Lower leg skin (tissue), 3 donors: ENCODE measurements around the gene CENPP.

Experiments
- POLR2A ChIP-seq, 2 donors: fragments of 450-650 bp; IDR thresholded peaks; one replicate each; pipeline ENCODE4 v1.6.1; 2016 to 2017; ENCODE audit warnings: antibody characterized with exemption in 2 of 2, mild to moderate bottlenecking in 1 of 2, moderate library complexity in 1 of 2
- TF ChIP-seq, protein P1 (sequence below), 3 donors: fragments of 450-650 bp; IDR thresholded peaks; one replicate each; pipeline ENCODE4 v1.5.1; 2016; ENCODE audit warnings: antibody characterized with exemption in 3 of 3, mild to moderate bottlenecking in 3 of 3, moderate library complexity in 2 of 3

DNA sequence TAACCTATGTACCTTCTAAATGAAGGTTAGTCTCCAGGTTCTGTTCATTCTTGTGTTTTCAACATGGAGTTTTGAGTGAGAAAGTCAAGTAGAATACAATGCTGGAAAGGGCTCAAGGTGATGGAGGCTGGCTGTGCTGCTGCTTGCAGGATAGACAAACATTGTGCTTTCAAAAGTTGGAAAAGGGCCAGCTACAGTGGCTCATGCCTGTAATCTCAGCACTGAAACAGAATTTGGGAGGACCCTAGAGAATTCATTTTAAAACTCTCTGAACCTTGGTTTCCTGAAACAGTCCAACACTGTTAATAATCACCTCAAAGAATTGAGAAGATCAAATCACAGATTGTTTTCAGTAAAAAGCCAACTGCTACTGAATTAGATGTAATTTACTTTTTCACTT lies 16.9 kb upstream of the CENPP start:
- TF ChIP-seq, protein P1, sequence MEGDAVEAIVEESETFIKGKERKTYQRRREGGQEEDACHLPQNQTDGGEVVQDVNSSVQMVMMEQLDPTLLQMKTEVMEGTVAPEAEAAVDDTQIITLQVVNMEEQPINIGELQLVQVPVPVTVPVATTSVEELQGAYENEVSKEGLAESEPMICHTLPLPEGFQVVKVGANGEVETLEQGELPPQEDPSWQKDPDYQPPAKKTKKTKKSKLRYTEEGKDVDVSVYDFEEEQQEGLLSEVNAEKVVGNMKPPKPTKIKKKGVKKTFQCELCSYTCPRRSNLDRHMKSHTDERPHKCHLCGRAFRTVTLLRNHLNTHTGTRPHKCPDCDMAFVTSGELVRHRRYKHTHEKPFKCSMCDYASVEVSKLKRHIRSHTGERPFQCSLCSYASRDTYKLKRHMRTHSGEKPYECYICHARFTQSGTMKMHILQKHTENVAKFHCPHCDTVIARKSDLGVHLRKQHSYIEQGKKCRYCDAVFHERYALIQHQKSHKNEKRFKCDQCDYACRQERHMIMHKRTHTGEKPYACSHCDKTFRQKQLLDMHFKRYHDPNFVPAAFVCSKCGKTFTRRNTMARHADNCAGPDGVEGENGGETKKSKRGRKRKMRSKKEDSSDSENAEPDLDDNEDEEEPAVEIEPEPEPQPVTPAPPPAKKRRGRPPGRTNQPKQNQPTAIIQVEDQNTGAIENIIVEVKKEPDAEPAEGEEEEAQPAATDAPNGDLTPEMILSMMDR (IDR thresholded peaks at IDR 0.05), result no peak
- TF ChIP-seq POLR2A (IDR thresholded peaks at IDR 0.05), result no peak
